ENCODE results near the gene GALC.

Gene GALC

DNA sequence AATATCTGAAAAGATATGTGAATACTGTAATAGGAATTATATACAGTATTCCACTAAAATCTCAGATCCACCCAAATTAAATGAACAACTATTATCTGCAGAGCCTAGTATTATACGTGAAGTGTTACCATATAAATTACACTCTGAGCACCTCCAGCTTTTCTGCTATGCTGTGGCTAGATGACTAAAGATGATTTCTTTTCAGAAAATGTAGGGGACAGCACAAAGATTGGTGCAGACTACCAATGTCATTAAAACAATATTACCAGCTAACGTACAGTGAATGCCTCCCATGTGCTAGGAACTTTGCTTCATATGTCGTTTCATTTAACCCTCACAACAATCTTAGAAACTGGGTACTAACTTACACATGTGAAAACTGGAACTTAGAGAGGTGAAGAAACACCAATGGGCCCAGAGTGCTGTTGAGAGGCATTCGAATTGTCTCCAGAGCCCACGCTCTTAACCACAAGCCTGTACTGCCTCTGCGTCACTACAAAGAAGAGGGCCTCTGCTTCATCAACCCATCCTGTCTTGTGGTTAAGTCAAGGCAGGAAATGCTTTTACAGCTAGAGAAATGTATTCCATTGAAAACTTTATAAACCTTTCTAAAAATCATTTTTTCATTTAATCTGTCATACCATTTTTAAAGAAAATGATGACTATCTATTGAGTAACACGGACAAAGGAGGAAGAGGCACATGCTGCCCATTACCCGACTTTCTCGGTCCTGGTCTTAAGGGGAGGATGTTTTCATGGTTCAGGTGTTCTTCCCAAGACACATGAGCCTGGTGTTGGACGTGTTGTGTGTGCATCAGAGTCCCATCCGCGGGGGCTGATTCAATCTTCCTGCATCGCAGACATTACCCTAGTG is 13.2 kb upstream of the GALC start:
- no peak for DNase-seq

DNA sequence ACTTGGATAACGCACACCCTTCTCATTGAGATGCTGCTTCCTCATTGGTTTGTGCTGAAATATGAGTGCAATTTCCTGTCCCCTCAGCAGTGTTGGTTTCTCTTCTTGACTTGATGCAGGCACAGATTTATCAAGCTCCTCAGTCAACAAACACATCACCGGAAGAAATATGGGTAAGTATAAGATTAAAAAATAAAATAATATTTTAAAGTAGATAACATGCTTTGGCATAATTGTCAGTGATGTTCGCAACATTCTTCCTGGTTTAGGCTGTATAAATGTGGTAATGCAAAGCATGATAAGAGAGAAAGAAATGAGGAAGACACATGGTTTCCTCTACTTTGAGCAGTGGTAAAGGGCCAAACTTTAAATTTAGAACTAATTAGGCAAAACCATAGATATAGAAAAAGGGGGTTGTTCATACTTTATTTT is 12.1 kb upstream of the GALC start, which contains the start of gene GPR65:
Gene GPR65 (plus strand): TSS at position 86 of the 432 bp plus-strand sequence. CDS start 5,713 bp downstream, outside the sequence.
- DNase-seq, result no peak

DNA sequence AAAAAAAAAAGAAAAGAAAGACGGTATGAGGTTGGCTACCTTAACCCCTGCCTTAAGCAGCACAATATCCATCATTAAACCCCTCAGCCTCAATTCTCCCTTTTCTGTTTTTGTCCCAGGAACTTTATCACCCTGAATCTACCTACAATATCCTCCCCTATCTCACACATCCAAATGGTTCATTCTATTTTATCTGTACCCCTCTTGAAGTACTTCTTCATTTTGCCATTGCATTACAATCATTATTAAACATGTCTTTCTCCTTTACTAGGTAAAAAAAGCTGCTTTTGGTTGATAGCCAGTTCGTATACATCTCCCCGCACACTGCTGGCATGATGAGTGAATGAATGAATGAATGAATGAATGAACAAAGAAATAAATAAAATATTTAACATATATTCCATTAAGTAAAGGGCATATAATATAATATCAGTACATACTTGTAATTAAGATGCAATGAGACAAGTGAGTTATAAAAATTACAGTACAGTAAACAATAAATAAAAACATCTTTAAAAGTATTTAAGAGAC is 11.6 kb upstream of the GALC start:
- no peak for DNase-seq

DNA sequence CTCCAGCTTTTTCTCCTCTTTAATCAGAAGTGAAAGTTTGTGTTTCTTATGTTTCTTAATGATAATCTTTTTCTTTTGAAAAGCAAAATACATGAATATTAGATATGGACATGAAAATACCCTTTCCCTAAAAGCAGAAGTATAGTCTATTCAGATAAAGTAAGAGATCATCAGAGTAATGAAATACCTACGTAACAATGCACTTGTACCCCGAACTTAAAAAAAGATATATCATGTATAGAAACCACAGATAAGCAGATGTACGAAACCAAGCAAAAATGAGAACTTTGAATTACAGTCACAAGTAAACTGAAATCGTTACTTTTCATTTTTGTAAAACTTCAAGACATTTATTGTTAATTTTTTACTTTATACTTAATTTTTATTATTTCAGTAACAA is 10.4 kb upstream of the GALC start:
- DNase-seq, result no peak

DNA sequence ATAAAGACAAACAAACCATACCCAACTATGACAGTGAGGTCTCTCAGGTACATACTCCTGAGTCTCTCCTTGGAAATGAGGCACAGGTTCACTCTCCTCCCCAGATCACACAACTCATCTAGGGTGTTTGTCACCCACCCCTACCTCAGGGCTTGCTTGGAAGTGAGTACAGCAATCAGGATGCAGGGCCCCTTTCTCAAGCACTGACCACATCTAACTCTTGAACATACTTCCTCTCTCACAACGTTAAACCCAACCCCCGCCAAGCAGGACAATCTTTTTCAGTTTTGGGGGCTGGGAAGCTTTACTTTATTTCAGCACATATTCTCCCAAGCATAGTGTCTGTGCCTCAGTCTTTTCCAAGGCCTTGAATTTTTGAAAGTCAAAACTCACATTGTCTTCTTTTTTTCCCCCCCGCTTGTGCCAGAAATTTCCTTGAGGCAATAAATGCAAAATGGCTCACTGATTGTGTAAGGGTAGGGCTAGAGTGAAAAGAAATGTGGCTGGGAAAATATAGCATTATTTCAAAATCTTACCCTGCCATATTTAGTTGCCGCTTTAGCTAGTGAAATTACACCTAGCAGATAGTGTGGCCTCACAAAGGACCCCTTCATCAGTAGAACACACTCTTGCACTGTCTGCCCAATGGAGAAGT is 9.6 kb upstream of the GALC start:
- no peak for DNase-seq

DNA sequence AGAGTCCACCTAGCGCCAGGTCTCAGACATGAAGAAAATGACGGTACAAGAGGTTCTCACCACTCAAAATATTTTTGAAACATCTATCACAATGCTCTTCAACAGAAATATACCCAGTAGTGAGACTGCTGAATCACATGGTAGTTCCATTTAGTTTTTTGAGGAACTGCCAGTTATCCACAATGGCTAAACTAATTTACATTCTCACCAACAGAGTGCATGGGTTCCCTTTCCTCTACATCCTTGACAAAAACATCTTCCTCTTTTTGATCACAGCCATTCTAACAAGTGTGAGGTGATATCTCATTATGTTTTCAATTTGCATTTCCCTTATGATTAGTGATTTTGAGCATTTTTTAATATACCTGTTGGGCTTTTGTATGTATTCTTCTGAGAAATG is 6.3 kb upstream of the GALC start:
- no peak for DNase-seq

DNA sequence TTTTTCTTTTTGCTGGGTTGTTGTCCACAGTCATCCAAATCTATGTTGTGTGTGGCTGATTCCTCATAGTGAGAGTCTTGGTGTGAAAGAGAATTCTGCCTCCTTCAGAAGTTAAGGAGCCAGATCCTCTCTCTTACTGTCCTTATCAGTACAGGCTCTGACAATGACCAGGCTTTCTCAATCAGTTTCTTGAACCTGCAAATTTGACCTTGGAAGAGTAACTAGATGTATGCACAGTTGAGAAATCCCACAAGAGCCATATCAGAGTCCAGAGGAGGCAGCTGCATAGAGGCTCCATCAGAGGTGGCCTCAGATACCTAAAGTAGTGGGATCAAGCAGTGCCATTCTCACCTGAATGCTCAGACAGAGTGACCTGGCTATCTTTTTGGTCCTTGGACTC is 5.5 kb upstream of the GALC start:
- no peak for DNase-seq

DNA sequence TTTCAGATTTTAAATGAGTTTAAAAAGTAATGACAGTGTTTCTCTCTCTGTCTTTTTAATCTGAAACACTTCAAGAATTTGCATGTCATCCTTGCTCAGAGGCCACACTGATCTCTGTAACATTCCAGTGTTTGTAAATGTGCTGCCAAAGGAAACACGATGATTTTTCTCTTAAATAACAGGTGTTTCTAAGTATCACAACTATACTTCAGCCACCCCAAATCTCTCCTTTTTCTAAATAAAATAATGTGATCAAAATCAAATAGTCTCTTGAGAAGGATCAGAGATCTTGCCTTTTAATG is 3.3 kb upstream of the GALC start:
- DNase-seq, result no peak

DNA sequence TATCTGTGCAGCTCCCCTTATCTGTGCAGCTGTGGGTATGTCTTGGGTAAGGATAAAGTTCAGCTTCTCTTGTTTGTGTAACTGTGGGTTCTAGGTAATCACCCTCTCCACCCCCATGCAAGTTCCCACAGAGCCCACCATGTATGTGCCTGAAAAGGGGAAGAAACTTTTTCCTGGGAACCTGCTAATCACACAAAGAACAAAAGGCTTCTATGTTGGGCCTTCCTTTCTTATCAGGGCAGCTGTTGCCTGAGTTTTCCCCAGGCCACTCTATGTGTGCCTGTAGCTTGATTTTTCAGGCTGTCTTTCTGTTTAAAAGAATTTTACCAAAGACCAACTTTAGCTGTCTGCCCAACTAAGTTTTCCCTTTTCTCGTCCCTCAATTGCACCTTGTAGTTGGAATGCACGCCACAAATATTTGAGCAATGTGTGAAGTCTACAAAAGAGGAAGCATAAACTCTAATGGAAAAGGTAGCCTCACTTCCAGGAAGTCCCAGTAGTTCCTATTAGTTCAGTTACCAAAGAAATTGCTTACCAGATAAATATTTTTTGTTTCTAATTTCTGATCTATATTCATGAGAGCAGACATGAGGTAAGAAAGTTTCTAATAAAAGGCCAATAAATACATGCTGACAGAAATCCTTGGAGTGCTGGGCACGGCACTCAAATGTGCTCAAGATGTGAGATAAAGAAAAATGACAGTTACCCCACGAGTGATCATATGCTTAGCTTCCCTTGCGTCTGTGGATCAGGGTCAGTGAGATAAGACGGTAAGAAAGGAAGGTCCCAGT is 2.7 kb upstream of the GALC start:
- DNase-seq, result no peak

DNA sequence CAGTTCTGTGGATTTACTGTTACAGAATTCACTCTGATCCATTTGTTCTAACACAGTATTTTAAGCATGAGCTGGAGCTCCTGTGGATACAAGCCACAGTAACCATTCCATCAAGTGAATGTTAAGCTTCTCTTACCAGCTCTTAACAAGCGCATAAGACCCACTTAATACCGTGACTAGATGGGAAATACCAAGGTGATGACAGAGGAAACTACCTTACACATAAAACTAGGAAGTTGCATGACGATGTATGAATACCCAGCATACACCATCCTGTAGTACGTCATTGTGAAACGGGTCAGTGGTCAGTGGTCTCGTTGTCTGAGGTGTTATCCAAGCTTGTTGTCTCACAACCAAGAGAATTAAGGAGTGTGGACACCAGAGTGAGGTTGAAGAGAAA is 2.0 kb upstream of the GALC start:
- DNase-seq, result no peak

DNA sequence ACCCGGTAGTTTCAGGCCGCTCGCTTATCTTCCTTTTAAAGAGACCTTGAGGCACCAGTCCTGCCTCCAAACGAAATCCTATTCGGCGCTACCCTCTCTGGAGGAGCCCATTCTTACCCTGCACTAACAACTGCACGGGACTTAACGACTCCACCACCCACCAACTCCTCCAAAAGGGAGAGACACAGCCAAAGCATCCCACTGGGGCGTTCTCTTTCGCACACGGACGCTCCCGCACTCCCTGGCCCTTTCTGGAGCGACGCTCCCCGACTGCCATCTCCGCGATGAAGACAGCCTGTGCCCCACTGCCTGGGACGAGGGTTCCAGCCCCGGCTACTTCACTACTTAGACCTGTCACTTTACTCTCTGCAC is 650 bp downstream of the GALC start:
- no peak for DNase-seq

DNA sequence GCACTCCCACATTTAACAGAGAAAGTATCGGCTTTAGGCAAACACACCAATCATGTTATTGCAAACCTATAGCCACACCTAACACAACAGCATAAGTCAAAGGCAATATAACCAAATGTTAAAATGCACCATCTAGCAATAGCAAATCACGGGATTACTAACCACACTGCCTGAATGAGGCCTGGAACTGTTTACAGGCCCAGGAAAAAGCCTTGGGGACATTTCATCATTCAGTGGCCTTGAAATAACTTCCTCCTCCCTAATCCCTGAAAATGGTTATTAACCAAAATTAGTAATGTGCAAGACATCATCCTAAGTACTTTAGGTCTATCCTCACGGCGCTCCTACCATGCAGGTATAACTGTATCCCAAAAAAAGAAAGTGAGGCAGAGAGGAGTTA is 2.3 kb downstream of the GALC start:
- no peak for DNase-seq

DNA sequence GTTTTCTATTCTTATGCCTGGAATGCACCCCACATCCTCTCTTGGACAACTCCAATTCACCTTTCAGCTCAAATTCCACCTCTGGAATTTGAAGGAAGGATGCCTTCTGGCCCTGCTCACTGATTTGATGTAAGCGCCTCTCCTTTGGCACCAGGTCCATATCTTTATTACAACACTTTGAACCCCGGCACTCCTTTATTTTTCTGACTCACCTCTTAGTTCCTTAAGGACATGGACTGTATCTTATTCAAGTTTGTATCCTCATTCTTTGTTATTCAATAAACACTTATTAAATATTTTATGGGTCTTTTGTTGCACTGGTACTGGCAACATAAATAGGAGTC is 3.1 kb downstream of the GALC start:
- no peak for DNase-seq

DNA sequence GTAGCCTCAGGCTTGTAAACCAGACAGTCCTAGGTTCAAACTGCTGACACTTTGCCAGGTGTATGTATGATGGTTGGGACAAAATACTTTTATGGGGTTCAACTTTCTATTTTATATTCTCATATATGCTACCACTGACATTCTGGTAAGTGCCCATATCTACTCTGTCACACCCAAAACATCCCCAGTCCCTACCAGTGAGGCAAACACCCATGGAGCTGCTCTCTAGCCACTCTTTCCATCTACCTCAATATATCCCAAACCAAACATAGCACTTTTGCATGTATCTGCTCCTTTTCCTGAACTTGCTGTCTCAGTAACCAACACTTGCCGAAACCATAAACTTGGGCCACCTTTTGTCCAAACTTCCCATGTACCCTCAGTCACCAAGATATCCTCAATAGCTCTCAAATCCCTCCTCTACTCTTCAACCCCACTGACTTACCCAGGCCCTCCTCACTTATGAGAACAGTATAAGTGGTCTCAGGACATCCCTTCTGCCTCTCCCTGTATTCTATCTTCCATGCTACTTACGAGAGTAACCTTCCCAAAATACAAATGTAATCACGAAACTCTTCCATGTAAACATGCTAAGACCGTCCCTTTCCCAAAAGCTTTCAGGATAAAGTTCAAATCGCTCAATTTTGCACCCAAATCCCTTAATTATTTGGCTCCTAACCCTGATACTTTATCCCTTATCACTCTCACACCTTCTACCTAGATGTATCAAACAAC is 3.6 kb downstream of the GALC start:
- DNase-seq, result no peak

DNA sequence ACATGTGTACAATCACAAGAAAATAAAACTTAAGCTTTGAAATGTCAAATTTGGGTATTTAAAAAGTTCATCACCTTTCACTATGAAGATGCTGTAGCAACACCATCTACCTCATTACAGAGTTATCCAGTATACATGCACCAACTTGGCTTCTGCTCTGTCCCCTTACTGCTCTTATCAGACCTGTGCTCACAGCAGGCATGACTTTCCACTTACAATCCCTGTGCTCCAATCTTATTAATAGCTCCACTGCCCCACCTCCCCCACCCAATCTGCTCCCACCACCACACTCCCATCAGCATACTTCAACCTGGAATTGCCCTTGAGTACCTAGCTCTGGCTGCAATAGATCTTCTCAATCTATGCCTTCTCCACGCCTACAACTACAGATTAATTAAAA is 13.3 kb downstream of the GALC start:
- no peak for DNase-seq

DNA sequence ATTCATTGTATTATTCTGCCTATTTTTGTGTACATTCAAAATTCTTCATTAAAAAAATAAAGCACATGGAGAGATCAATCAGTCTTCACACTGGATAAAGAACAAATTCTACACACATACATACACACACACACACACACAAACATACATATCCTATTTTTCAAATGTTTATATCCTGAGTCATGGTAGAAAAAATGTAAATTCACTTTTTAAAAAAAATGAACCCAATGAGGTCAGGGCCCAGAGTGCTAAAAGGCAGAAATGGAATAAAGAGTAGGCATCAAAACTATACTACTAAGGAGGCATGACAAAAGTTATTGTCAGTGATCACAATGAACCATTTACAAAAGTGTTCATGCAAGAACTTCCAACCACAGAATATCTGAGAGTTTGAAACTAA is 17.3 kb downstream of the GALC start:
- no peak for DNase-seq

DNA sequence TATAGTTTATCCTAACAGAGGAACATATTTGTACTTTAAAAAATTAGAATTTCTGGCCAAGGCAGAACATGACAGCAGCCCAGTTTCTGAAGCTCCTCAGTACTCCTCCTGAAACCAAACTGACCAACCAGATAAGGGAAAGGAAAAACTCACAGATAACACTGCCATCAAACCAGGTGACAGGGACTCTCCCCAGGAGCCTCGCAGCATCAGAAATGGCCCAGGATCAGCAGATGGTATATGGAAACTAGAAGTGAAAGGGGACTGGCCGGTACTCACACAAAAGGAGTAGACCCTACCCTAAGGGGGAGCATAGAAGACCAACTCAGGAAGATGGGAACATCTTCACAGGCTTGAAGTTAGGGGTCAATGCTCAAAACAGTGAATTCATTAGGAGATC is 22.0 kb downstream of the GALC start:
- DNase-seq, result no peak

DNA sequence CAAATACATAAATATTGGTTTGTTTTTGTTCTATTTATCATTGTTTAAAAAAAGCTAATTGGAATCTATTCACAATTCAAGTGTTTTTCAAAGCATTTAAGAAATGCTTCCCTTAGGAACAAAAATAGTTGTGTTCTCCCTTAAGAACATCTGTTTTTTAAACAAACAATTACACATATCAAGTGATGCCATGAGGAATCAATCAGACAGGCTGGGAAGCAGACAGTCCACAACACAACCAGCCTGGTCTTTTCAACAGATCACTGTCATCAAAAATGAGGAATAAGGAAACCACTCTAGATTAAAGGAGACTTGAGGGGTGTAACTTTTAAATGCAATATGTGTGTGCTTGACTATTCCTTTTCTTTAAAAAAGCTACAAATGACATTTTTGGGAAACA is 25.5 kb downstream of the GALC start:
- no peak for DNase-seq

DNA sequence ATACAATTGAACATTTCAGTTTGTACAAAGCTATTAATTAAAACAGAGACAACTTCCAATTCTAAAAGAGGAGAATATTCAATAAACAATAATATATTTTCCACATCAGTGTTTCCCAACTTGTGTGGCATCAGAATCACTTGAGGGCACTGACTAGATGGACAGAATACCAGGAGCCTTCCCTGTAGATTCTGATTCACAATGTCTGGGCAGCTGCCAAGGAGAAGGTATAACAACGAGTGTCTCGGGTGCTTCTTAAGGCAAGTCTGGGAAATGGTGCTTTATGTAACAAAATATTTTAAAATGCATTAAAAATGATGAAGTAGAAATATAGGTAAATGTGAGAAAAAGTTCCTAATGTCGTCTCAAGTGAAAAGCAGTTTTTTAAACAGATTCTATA is 26.2 kb downstream of the GALC start:
- no peak for DNase-seq

DNA sequence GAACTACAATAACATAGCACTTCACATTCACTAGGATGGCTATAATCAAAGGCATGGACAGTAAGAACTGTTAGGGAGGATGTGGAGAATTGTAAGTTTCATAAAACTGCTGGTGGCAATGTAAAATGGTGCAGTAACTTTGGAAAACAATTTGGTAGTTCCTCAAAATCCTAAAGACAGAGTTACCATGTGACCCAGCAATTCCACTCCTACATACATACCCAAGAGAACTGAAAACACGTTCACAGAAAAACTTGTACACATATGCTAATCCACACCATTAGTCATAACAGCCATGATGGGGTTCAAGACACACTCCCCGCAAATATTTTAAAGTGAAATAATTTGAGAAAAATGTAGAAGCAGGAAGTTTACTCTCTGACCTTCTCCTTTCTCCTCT is 31.7 kb downstream of the GALC start:
- no peak for DNase-seq

DNA sequence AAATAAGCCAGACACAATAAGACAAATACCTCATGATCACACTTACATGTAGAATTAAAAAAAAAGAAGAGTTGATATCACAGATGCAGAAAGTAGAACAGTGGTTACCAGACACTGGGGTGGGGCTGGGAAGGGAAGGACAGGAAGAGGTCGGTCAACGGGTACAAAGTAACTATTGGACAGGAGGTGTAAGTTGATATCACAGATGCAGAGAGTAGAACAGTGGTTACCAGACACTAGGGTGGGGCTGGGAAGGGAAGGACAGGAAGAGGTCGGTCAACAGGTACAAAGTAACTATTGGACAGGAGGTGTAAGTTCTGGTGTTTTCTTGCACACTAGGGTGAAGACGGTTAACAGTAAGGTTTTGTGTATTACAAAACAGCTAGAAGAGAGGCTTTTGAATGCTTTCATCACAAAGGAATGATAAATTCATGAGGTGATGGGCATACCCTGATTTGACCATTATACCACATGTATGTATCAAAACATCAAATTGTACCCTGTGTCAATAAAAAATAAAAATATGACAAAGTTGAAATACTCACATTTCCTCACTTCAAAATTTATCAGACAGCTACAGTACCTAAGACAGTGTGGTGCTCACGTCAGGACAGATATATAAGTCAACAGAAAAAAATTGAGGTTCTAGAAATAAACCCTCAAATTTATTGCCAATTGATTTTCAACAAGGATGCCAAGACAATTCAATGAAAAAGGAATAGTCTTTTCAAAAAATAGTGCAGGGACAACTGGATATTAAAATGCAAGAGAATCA is 32.8 kb downstream of the GALC start:
- no peak for DNase-seq

DNA sequence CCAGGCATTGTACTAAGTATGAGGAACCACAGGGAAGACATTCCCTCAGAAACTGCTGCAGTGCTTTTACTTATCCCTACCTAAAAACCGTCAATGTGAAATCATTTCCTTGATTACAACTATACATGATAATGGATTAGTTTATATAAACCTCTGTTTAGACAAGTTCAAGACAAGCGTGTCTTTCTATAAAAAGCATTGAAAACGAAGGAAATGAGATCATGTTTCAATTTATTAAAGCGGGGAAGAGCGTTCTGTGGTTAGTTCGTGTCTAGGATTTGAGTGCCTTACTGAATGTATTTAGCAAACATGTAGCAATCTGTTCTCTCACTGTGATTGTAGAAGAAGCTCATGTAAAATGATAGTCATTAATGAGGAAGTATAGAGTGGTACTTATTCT is 37.5 kb downstream of the GALC start:
- DNase-seq, result peak; percentile 42
